HEK293 (cell line): ENCODE measurements around the gene HCAR2.

ENCODE experiments used
- GLI2 ChIP-seq: fragments of 450-650 bp; formaldehyde crosslinking; IDR thresholded peaks from 2 replicates; pipeline ENCODE4; 2017; ENCODE audit warnings: missing biosample characterization, missing genetic modification characterization, low read depth, borderline replicate concordance
- HOXC10 ChIP-seq: sonication (generic); formaldehyde crosslinking; IDR thresholded peaks from 2 replicates; pipeline ENCODE4 v1.8.1; 2023; ENCODE audit warnings: mild to moderate bottlenecking, missing genetic modification reagents
- KLF8 ChIP-seq: fragments of 450-650 bp; formaldehyde crosslinking; IDR thresholded peaks from 2 replicates; pipeline ENCODE4 v1.5.1; 2016; ENCODE audit warnings: missing biosample characterization, missing genetic modification characterization
- PBX3 ChIP-seq: sonication (generic); formaldehyde crosslinking; IDR thresholded peaks from 2 replicates; pipeline ENCODE4 v1.8.1; 2022; ENCODE audit warnings: mild to moderate bottlenecking, moderate library complexity, missing genetic modification reagents
- SP7 ChIP-seq: fragments of 450-650 bp; formaldehyde crosslinking; IDR thresholded peaks from 2 replicates; pipeline ENCODE4 v1.5.1; 2016; ENCODE audit warnings: missing biosample characterization, missing genetic modification characterization
- ZBTB26 ChIP-seq: fragments of 450-650 bp; formaldehyde crosslinking; optimal IDR thresholded peaks from 2 replicates; pipeline ENCODE3; 2016; ENCODE audit warnings: missing biosample characterization, mild to moderate bottlenecking, missing genetic modification characterization
- ZEB2 ChIP-seq: fragments of 450-650 bp; formaldehyde crosslinking; IDR thresholded peaks from 2 replicates; pipeline ENCODE4 v1.5.1; 2016; ENCODE audit warnings: missing biosample characterization, missing genetic modification characterization
- ZFP37 ChIP-seq: fragments of 450-650 bp; formaldehyde crosslinking; IDR thresholded peaks from 2 replicates; pipeline ENCODE4 v1.5.1; 2016; ENCODE audit warnings: missing biosample characterization, missing genetic modification characterization
- ZNF175 ChIP-seq: fragments of 450-650 bp; formaldehyde crosslinking; IDR thresholded peaks from 2 replicates; pipeline ENCODE4 v1.5.1; 2016; ENCODE audit warnings: missing biosample characterization, missing genetic modification characterization
- ZNF18 ChIP-seq: fragments of 450-650 bp; formaldehyde crosslinking; IDR thresholded peaks from 2 replicates; pipeline ENCODE4 v1.5.1; 2016; ENCODE audit warnings: missing biosample characterization, missing genetic modification characterization
- ZNF2 ChIP-seq: fragments of 450-650 bp; formaldehyde crosslinking; IDR thresholded peaks from 2 replicates; pipeline ENCODE4 v1.5.1; 2016; ENCODE audit warnings: missing biosample characterization, missing genetic modification characterization
- ZNF23 ChIP-seq: fragments of 450-650 bp; formaldehyde crosslinking; IDR thresholded peaks from 2 replicates; pipeline ENCODE4 v1.5.1; 2016; ENCODE audit warnings: missing biosample characterization, missing genetic modification characterization, borderline replicate concordance
- ZNF274 ChIP-seq, 2 experiments: fragments of 200-500 bp in 1 of 2; fragments of 450-650 bp in 1 of 2; sonication (Bioruptor generic) in 1 of 2; formaldehyde crosslinking in 1 of 2; IDR thresholded peaks; 2 replicates each; pipeline versions ENCODE4 v1.5.1 to v1.6.1; 2014 to 2016; ENCODE audit warnings: borderline replicate concordance in 1 of 2, inconsistent platforms in 1 of 2, low read length in 1 of 2, missing biosample characterization in 1 of 2, missing genetic modification characterization in 1 of 2
- ZNF324 ChIP-seq: fragments of 450-650 bp; formaldehyde crosslinking; IDR thresholded peaks from 2 replicates; pipeline ENCODE4 v1.5.1; 2016; ENCODE audit warnings: missing biosample characterization, missing genetic modification characterization
- ZNF394 ChIP-seq: fragments of 450-650 bp; formaldehyde crosslinking; IDR thresholded peaks from 2 replicates; pipeline ENCODE4 v1.5.1; 2016; ENCODE audit warnings: missing biosample characterization, missing genetic modification characterization, mild to moderate bottlenecking, moderate library complexity, borderline replicate concordance
- ZNF501 ChIP-seq: fragments of 450-650 bp; formaldehyde crosslinking; IDR thresholded peaks from 2 replicates; pipeline ENCODE4 v1.5.1; 2016; ENCODE audit warnings: missing biosample characterization, missing genetic modification characterization
- ZNF529 ChIP-seq: fragments of 450-650 bp; formaldehyde crosslinking; IDR thresholded peaks from 2 replicates; pipeline ENCODE4 v1.5.1; 2017; ENCODE audit warnings: missing genetic modification characterization, missing biosample characterization; ENCODE audit not compliant: insufficient replicate concordance
- ZNF600 ChIP-seq: fragments of 450-650 bp; formaldehyde crosslinking; IDR thresholded peaks from 2 replicates; pipeline ENCODE4 v1.5.1; 2016; ENCODE audit warnings: missing biosample characterization, missing genetic modification characterization
- ZNF645 ChIP-seq: fragments of 450-650 bp; formaldehyde crosslinking; IDR thresholded peaks from 2 replicates; pipeline ENCODE4; 2016; ENCODE audit warnings: missing biosample characterization, missing genetic modification characterization
- ZNF791 ChIP-seq: fragments of 450-650 bp; formaldehyde crosslinking; IDR thresholded peaks from 2 replicates; pipeline ENCODE4 v1.5.1; 2016; ENCODE audit warnings: missing biosample characterization, missing genetic modification characterization
- ZNF843 ChIP-seq: fragments of 450-650 bp; formaldehyde crosslinking; IDR thresholded peaks from 2 replicates; pipeline ENCODE4 v1.5.1; 2016; ENCODE audit warnings: missing biosample characterization, missing genetic modification characterization
- ZXDB ChIP-seq: fragments of 450-650 bp; formaldehyde crosslinking; IDR thresholded peaks from 2 replicates; pipeline ENCODE4 v1.5.1; 2016; ENCODE audit warnings: missing biosample characterization, missing genetic modification characterization
- TF ChIP-seq, protein P1 (sequence below): fragments of 450-650 bp; formaldehyde crosslinking; IDR thresholded peaks from 2 replicates; pipeline ENCODE4 v1.5.1; 2017; ENCODE audit warnings: missing biosample characterization, mild to moderate bottlenecking, missing genetic modification characterization, moderate library complexity
- TF ChIP-seq, protein P2 (sequence below): fragments of 450-650 bp; IDR thresholded peaks from 2 replicates; pipeline ENCODE4 v1.5.1; 2018; ENCODE audit warnings: missing biosample characterization, mild to moderate bottlenecking, missing genetic modification characterization
- TF ChIP-seq, protein P3 (sequence below): fragments of 450-650 bp; formaldehyde crosslinking; IDR thresholded peaks from 2 replicates; pipeline ENCODE4 v1.5.1; 2017; ENCODE audit warnings: missing biosample characterization, missing genetic modification characterization
- TF ChIP-seq, protein P4 (sequence below): fragments of 450-650 bp; formaldehyde crosslinking; IDR thresholded peaks from 2 replicates; pipeline ENCODE4 v1.5.1; 2017; ENCODE audit warnings: missing biosample characterization, missing genetic modification characterization

The HCAR2 gene

DNA sequence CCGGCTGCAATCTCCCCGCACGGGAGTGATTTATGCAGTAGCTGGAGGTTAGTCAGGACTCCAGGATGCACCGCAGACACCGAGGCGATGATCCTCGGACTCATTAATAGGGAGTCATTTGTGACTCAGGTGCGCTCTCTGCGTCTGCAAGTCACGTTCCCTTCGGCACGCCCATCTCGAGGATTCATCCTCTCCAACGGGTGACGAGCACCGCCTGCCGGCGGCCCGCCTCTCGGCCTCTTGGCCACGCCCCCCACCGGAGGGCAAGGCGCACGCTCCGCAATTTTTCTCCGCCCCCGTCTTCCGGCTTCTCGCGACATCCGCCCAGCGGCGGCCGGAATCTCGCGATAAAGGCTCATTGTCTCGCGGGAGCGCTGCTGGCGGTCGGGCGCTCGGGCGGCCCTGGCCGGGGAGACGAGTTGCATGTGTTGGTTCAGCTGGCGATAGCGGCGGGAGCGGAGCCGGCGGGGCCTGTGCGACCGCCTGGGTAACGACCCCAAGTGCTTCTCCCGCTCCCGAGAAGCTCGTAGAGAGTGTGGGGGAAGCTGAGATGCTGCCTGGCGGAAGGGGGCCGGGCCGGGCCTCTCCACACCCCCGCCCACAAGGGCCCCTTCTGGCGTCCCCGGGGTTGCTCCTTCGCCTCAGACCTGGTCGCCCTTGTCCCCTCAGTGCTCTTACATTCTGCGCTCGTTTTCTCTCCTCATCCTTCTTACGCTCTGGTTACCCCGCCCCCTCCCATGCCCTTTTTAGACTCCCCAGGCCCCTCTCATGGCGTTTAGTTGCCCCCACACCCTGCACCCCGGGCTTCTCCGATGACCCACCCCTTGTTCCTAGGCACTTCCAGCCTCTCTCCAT, 49.5 kb upstream of the HCAR2 start, which contains the start of gene DENR (continued):
- no peak for TF ChIP-seq PBX3 (CRISPR knock-in tag)
- peak; percentile 70 for TF ChIP-seq ZBTB26
- TF ChIP-seq ZNF843, result peak; percentile 62; the same call in 1 of the 2 replicates
- TF ChIP-seq, protein P1, sequence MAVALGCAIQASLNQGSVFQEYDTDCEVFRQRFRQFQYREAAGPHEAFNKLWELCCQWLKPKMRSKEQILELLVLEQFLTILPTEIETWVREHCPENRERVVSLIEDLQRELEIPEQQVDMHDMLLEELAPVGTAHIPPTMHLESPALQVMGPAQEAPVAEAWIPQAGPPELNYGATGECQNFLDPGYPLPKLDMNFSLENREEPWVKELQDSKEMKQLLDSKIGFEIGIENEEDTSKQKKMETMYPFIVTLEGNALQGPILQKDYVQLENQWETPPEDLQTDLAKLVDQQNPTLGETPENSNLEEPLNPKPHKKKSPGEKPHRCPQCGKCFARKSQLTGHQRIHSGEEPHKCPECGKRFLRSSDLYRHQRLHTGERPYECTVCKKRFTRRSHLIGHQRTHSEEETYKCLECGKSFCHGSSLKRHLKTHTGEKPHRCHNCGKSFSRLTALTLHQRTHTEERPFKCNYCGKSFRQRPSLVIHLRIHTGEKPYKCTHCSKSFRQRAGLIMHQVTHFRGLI (tag by site-specific recombination), result peak; percentile 71
- TF ChIP-seq ZNF501 (tag by site-specific recombination), result peak; percentile 93
- TF ChIP-seq ZFP37 (tag by site-specific recombination), result peak; percentile 43; the same call in 1 of the 2 replicates
- TF ChIP-seq ZNF18 (tag by site-specific recombination), result no peak
- TF ChIP-seq HOXC10, result no peak
- TF ChIP-seq ZNF791 (tag by site-specific recombination), result no peak
- no peak for TF ChIP-seq ZNF645 (tag by site-specific recombination)
- TF ChIP-seq, protein P2, sequence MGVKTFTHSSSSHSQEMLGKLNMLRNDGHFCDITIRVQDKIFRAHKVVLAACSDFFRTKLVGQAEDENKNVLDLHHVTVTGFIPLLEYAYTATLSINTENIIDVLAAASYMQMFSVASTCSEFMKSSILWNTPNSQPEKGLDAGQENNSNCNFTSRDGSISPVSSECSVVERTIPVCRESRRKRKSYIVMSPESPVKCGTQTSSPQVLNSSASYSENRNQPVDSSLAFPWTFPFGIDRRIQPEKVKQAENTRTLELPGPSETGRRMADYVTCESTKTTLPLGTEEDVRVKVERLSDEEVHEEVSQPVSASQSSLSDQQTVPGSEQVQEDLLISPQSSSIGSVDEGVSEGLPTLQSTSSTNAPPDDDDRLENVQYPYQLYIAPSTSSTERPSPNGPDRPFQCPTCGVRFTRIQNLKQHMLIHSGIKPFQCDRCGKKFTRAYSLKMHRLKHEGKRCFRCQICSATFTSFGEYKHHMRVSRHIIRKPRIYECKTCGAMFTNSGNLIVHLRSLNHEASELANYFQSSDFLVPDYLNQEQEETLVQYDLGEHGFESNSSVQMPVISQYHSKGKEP (tag by site-specific recombination), result peak; percentile 46
- TF ChIP-seq ZNF394 (tag by site-specific recombination), result peak; percentile 66
- peak; percentile 43 for TF ChIP-seq ZNF2 (tag by site-specific recombination)
- TF ChIP-seq SP7, result peak; percentile 78
- TF ChIP-seq ZNF175, result no peak
- TF ChIP-seq KLF8 (tag by site-specific recombination), result peak; percentile 96
- peak; percentile 98 for TF ChIP-seq ZEB2
- TF ChIP-seq GLI2 (tag by site-specific recombination), result no peak
- no peak for TF ChIP-seq ZNF274 (IDR thresholded peaks at IDR 0.05; ENCODE audit: low read length)
- TF ChIP-seq ZNF274 (tag by site-specific recombination; IDR thresholded peaks at IDR 0.05; ENCODE audit: borderline replicate concordance), result no peak
- TF ChIP-seq, protein P3, sequence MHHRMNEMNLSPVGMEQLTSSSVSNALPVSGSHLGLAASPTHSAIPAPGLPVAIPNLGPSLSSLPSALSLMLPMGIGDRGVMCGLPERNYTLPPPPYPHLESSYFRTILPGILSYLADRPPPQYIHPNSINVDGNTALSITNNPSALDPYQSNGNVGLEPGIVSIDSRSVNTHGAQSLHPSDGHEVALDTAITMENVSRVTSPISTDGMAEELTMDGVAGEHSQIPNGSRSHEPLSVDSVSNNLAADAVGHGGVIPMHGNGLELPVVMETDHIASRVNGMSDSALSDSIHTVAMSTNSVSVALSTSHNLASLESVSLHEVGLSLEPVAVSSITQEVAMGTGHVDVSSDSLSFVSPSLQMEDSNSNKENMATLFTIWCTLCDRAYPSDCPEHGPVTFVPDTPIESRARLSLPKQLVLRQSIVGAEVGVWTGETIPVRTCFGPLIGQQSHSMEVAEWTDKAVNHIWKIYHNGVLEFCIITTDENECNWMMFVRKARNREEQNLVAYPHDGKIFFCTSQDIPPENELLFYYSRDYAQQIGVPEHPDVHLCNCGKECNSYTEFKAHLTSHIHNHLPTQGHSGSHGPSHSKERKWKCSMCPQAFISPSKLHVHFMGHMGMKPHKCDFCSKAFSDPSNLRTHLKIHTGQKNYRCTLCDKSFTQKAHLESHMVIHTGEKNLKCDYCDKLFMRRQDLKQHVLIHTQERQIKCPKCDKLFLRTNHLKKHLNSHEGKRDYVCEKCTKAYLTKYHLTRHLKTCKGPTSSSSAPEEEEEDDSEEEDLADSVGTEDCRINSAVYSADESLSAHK (tag by site-specific recombination), result peak; percentile 41; the same call in 1 of the 2 replicates
- TF ChIP-seq ZNF529 (tag by site-specific recombination), result no peak
- TF ChIP-seq ZNF23 (tag by site-specific recombination), result no peak
- TF ChIP-seq ZXDB (tag by site-specific recombination), result peak; percentile 98
- TF ChIP-seq ZNF600, result peak; percentile 56; the same call in 1 of the 2 replicates
- TF ChIP-seq, protein P4, sequence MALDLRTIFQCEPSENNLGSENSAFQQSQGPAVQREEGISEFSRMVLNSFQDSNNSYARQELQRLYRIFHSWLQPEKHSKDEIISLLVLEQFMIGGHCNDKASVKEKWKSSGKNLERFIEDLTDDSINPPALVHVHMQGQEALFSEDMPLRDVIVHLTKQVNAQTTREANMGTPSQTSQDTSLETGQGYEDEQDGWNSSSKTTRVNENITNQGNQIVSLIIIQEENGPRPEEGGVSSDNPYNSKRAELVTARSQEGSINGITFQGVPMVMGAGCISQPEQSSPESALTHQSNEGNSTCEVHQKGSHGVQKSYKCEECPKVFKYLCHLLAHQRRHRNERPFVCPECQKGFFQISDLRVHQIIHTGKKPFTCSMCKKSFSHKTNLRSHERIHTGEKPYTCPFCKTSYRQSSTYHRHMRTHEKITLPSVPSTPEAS (tag by site-specific recombination), result peak; percentile 40; the same call in 1 of the 2 replicates
- peak; percentile 40; the same call in 1 of the 2 replicates for TF ChIP-seq ZNF324
